Sigmoid colon (tissue), 4 donors: ENCODE results near the gene GORASP1.

Source experiments
- EP300 ChIP-seq, 4 donors: sonication (generic); formaldehyde crosslinking; IDR thresholded peaks; one replicate each; pipeline ENCODE4 v1.6.1; 2017; ENCODE audit warnings: antibody characterized with exemption in 4 of 4
- POLR2A ChIP-seq, 2 donors: fragments of 450-650 bp; IDR thresholded peaks; one replicate each; pipeline ENCODE4 v1.6.1; 2016; ENCODE audit warnings: antibody characterized with exemption in 2 of 2, mild to moderate bottlenecking in 2 of 2, moderate library complexity in 2 of 2
- POLR2AphosphoS5 ChIP-seq, 4 donors: sonication (generic); formaldehyde crosslinking; IDR thresholded peaks; one replicate each; pipeline ENCODE4 v1.6.1; 2017; ENCODE audit warnings: antibody characterized with exemption in 4 of 4
- TF ChIP-seq, protein P1 (sequence below), 4 experiments: fragments of 450-650 bp in 3 of 4; fragments of 200-600 bp in 1 of 4; IDR thresholded peaks; one replicate each; pipeline ENCODE4 v1.5.1; 2016 to 2019; ENCODE audit warnings: antibody characterized with exemption in 4 of 4, mild to moderate bottlenecking in 3 of 4, moderate library complexity in 2 of 4

DNA sequence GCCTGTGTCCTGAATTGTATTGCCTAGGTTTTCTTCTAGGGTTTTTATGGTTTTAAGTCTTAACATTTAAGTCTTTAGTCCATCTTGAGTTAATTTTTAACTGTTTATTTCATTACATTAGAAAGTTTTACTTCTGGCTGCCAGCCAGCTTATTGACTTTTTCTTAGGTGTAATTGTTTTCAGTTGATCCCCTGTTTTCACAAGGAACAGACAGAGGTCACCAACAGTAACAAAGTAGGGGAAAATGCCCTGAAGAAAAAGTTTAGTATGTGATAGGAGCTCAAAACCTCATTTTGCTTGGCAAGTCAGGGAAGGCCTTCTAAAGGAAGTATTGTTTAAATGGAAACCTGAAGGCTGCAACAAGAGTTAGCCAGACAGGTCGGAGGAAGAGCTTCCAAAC is 45.2 kb downstream of the GORASP1 start:
- TF ChIP-seq, protein P1, sequence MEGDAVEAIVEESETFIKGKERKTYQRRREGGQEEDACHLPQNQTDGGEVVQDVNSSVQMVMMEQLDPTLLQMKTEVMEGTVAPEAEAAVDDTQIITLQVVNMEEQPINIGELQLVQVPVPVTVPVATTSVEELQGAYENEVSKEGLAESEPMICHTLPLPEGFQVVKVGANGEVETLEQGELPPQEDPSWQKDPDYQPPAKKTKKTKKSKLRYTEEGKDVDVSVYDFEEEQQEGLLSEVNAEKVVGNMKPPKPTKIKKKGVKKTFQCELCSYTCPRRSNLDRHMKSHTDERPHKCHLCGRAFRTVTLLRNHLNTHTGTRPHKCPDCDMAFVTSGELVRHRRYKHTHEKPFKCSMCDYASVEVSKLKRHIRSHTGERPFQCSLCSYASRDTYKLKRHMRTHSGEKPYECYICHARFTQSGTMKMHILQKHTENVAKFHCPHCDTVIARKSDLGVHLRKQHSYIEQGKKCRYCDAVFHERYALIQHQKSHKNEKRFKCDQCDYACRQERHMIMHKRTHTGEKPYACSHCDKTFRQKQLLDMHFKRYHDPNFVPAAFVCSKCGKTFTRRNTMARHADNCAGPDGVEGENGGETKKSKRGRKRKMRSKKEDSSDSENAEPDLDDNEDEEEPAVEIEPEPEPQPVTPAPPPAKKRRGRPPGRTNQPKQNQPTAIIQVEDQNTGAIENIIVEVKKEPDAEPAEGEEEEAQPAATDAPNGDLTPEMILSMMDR (IDR thresholded peaks at IDR 0.05), result no peak
- TF ChIP-seq EP300 (IDR thresholded peaks at IDR 0.05) (no peak), POLR2A (IDR thresholded peaks at IDR 0.05) (no peak), POLR2AphosphoS5 (IDR thresholded peaks at IDR 0.05) (no peak)
